DOHH2 (cell line): ENCODE measurements around the gene IL1RAPL1.

Source experiments
- CTCF ChIP-seq: fragments of 200-600 bp; sonication (generic); IDR thresholded peaks from one replicate; pipeline ENCODE4 v1.5.1; 2014; ENCODE audit warnings: antibody characterized with exemption, mild to moderate bottlenecking, low read depth, low read length; ENCODE audit not compliant: poor library complexity, severe bottlenecking
- EZH2phosphoT487 ChIP-seq: fragments of 200-600 bp; sonication (generic); IDR thresholded peaks from 2 replicates; pipeline ENCODE4 v1.6.1; 2017; ENCODE audit warnings: borderline replicate concordance, mild to moderate bottlenecking, antibody characterized with exemption, low read length, moderate library complexity, mixed read lengths

- TF ChIP-seq CTCF: no peak
- TF ChIP-seq EZH2phosphoT487: no peak
Observed at GRCh38 chrX:29542152-29542551, 954.9 kb downstream of the IL1RAPL1 start.
